Measurements from ENCODE around the gene STX3.

STX3 gene

GRCh38 chr11:59822989-59823566 is 67.9 kb downstream of the STX3 start:
- H3K4me3 ChIP-seq (ENCODE audit: low read depth, low read length) = no peak overlapping the region
- TF ChIP-seq CTCF (IDR thresholded peaks at IDR 0.05; ENCODE audit: insufficient read depth, low read depth, low read length, missing control alignments) = peak; percentile 51
- DNase-seq (ENCODE audit: low read depth) = peak; percentile 70

GRCh38 chr11:59829358-59829757 is 74.2 kb downstream of the STX3 start:
- DNase-seq (ENCODE audit: low read depth) = no peak
- no peak for TF ChIP-seq CTCF (IDR thresholded peaks at IDR 0.05; ENCODE audit: insufficient read depth, low read depth, low read length, missing control alignments)
- H3K4me3 ChIP-seq (ENCODE audit: low read depth, low read length) = no peak overlapping the region

GRCh38 chr11:59833602-59834001 is 78.4 kb downstream of the STX3 start:
- TF ChIP-seq CTCF (IDR thresholded peaks at IDR 0.05; ENCODE audit: insufficient read depth, low read depth, low read length, missing control alignments) = no peak
- no peak for DNase-seq (ENCODE audit: low read depth)
- no peak overlapping the region for H3K4me3 ChIP-seq (ENCODE audit: low read depth, low read length)

- no peak for DNase-seq (ENCODE audit: low read depth)
- TF ChIP-seq CTCF (IDR thresholded peaks at IDR 0.05; ENCODE audit: insufficient read depth, low read depth, low read length, missing control alignments) = no peak
- H3K4me3 ChIP-seq (ENCODE audit: low read depth, low read length) = no peak overlapping the region
Measured at GRCh38 chr11:59839615-59840014, 84.4 kb downstream of the STX3 start.

GRCh38 chr11:59841514-59841913 is 86.3 kb downstream of the STX3 start:
- TF ChIP-seq CTCF (IDR thresholded peaks at IDR 0.05; ENCODE audit: insufficient read depth, low read depth, low read length, missing control alignments) = no peak
- peak; percentile 6 for DNase-seq (ENCODE audit: low read depth)
- no peak overlapping the region for H3K4me3 ChIP-seq (ENCODE audit: low read depth, low read length)

GRCh38 chr11:59842316-59842715 is 87.1 kb downstream of the STX3 start:
- no peak overlapping the region for H3K4me3 ChIP-seq (ENCODE audit: low read depth, low read length)
- no peak for DNase-seq (ENCODE audit: low read depth)
- TF ChIP-seq CTCF (IDR thresholded peaks at IDR 0.05; ENCODE audit: insufficient read depth, low read depth, low read length, missing control alignments) = no peak

- TF ChIP-seq CTCF (IDR thresholded peaks at IDR 0.05; ENCODE audit: insufficient read depth, low read depth, low read length, missing control alignments) = no peak
- no peak within 1 kb of the TSS for H3K4me3 ChIP-seq (ENCODE audit: low read depth, low read length)
- DNase-seq (ENCODE audit: low read depth) = no peak
Measured at GRCh38 chr11:59845399-59845798, 90.2 kb downstream of the STX3 start, which contains the start of gene CBLIF. Gene CBLIF, minus strand, starts transcription at chr11:59845499. Its CDS starts 46 bp downstream, at chr11:59845453.

Data from GM12865 (cell line).